ENCODE results near the gene CELA3A.

The CELA3A gene

GRCh38 chr1:22050330-22050729 is 48.9 kb downstream of the CELA3A start:
- DNase-seq (ENCODE audit: low read depth): no peak

- no peak for DNase-seq (ENCODE audit: low read depth)
Observed at GRCh38 chr1:22051607-22052114, 50.2 kb downstream of the CELA3A start.

- peak; percentile 96 for DNase-seq (ENCODE audit: low read depth)
Observed at GRCh38 chr1:22052115-22053016, 50.9 kb downstream of the CELA3A start, which contains the start of gene CDC42. Gene CDC42 (plus strand): TSS chr1:22052709. CDS start chr1:22078479, 25,770 bp downstream.

- peak; percentile 75 for DNase-seq (ENCODE audit: low read depth)
Observed at GRCh38 chr1:22053017-22053860, 51.8 kb downstream of the CELA3A start.

GRCh38 chr1:22053861-22054770 is 52.7 kb downstream of the CELA3A start:
- DNase-seq (ENCODE audit: low read depth): no peak

- DNase-seq (ENCODE audit: low read depth): peak; percentile 36
Observed at GRCh38 chr1:22055463-22055862, 54.0 kb downstream of the CELA3A start.

- no peak for DNase-seq (ENCODE audit: low read depth)
Observed at GRCh38 chr1:22056043-22056442, 54.6 kb downstream of the CELA3A start.

GRCh38 chr1:22056936-22057335 is 55.5 kb downstream of the CELA3A start:
- no peak for DNase-seq (ENCODE audit: low read depth)

- DNase-seq (ENCODE audit: low read depth): no peak
Observed at GRCh38 chr1:22057861-22058260, 56.4 kb downstream of the CELA3A start.

Data from EH (cell line).